Ishikawa (cell line): ENCODE results near the gene YY1.

ENCODE experiments used
- EGR1 ChIP-seq: IDR thresholded peaks from 2 replicates; pipeline ENCODE4 v1.6.1; 2012
- EP300 ChIP-seq: IDR thresholded peaks from 2 replicates; pipeline ENCODE4 v1.6.1; 2012; ENCODE audit warnings: borderline replicate concordance
- FOXM1 ChIP-seq: IDR thresholded peaks from 2 replicates; pipeline ENCODE4 v1.6.1; 2012; ENCODE audit warnings: low read depth, borderline replicate concordance
- RAD21 ChIP-seq: IDR thresholded peaks from 2 replicates; pipeline ENCODE4 v1.6.1; 2012; ENCODE audit warnings: low read depth
- REST ChIP-seq: IDR thresholded peaks from 2 replicates; pipeline ENCODE4 v1.6.1; 2012; ENCODE audit warnings: low read depth, mild to moderate bottlenecking
- TAF1 ChIP-seq: IDR thresholded peaks from 2 replicates; pipeline ENCODE4 v1.6.1; 2012; ENCODE audit warnings: low read depth, mild to moderate bottlenecking
- TCF12 ChIP-seq: IDR thresholded peaks from 2 replicates; pipeline ENCODE4 v1.6.1; 2012; ENCODE audit warnings: low read depth
- TEAD4 ChIP-seq: IDR thresholded peaks from 2 replicates; pipeline ENCODE4 v1.6.1; 2012
- USF1 ChIP-seq: IDR thresholded peaks from 2 replicates; pipeline ENCODE4 v1.6.1; 2012
- YY1 ChIP-seq: IDR thresholded peaks from 2 replicates; pipeline ENCODE4 v1.6.1; 2012; ENCODE audit warnings: low read depth
- TF ChIP-seq, protein P1 (sequence below): IDR thresholded peaks from 2 replicates; pipeline ENCODE4 v1.6.1; 2012

DNA sequence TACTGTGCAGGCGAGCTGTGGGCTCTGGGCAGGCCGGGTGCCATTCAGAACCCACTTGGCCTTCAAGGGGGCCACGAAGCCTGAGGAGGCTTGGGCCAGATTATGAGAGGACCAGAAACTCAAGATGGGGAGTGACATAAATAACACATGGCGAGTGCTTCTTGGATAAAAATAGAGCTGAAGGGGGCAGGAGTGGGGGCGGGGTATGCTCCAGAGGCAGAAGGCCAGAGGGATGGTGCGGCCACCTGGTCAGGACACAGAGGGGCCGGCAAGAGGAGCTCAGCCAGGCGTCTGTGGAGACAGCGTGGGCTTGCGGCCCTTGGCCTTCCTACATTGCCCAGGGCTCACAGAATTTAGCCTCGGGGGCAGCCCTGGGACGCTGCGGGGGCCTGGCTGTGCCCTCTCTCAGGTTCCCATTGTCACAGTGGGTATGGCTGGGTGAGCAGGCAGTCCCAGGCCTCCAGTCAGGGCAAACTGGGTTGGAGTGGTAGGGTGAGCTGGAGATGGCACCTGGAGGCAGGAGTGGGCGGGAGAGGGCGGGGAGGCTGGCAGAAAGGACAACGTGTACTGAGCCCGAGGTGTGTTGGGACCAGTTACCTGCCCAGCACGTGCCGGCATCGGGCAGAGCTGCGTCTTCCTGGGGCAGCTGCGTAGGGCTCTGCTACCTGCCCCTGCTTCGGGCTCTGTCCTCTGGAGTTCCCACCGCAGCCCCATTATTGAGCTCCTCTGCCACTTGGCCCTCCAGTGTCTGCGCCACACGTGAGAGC, 74.7 kb downstream of the YY1 start:
- TF ChIP-seq YY1 (no peak), USF1 (no peak), TAF1 (no peak), EGR1 (0 out of 2 replicates have a peak, but pooled peaks have one; percentile 16), TCF12 (no peak), REST (no peak), RAD21 (no peak), EP300 (no peak), FOXM1 (no peak), TEAD4 (no peak)
- TF ChIP-seq, protein P1, sequence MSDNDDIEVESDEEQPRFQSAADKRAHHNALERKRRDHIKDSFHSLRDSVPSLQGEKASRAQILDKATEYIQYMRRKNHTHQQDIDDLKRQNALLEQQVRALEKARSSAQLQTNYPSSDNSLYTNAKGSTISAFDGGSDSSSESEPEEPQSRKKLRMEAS, result peak; percentile 42; the same call in 1 of the 2 replicates
